ENCODE measurements around the gene RARRES1. TPM values are rescaled to one million over a fixed set of nuclear protein-coding genes. Genes with fewer than 3 reads are reported as not detected.

RARRES1 gene
- total RNA-seq, 3 donors from 2014 or later = 3.5 to 568 (median 403) TPM

- no peak for TF ChIP-seq CTCF (IDR thresholded peaks at IDR 0.05)
- TF ChIP-seq POLR2AphosphoS5 (IDR thresholded peaks at IDR 0.05) = no peak
- TF ChIP-seq POLR2A (IDR thresholded peaks at IDR 0.05) = no peak
- no peaks in the 10 kb centered on the region for H3K27me3 ChIP-seq
- H3K4me1 ChIP-seq = peaks cover 17 to 30% of the 10 kb centered on the region in 2 donors
- no peak overlapping the region for H3K4me3 ChIP-seq
- H3K9me3 ChIP-seq = no peaks in the 10 kb centered on the region
- H3K27ac ChIP-seq = peak overlapping the region; percentile 61 to 82
- intact Hi-C loops (cut with DNase I; ENCODE audit: low total_unique reads) = no loop called here
- H3K36me3 ChIP-seq = no peaks in the 10 kb centered on the region
- peak in 1 of 2 donors; percentile 54 for DNase-seq (ENCODE audit: low spot score in 2 of 2)
Measured at GRCh38 chr3:158763421-158763820, 31.2 kb upstream of the RARRES1 start.

- no peak overlapping the region for H3K4me3 ChIP-seq
- intact Hi-C loops (cut with DNase I; ENCODE audit: low total_unique reads) = no loop called here
- DNase-seq (ENCODE audit: low spot score in 2 of 2) = no peak
- H3K27me3 ChIP-seq = no peaks in the 10 kb centered on the region
- TF ChIP-seq POLR2A (IDR thresholded peaks at IDR 0.05) (no peak), POLR2AphosphoS5 (IDR thresholded peaks at IDR 0.05) (no peak), CTCF (IDR thresholded peaks at IDR 0.05) (no peak)
- H3K9me3 ChIP-seq = no peaks in the 10 kb centered on the region
- peaks cover 10 to 22% of the 10 kb centered on the region in 2 donors for H3K4me1 ChIP-seq
- no peaks in the 10 kb centered on the region for H3K36me3 ChIP-seq
- peak overlapping the region; percentile 61 to 90 for H3K27ac ChIP-seq
Measured at GRCh38 chr3:158762701-158763100, 30.4 kb upstream of the RARRES1 start.

GRCh38 chr3:158761350-158761749 lies 29.1 kb upstream of the RARRES1 start:
- Histone ChIP-seq H3K27ac (peak overlapping the region; percentile 61 to 72), H3K4me3 (no peak overlapping the region), H3K36me3 (no peaks in the 10 kb centered on the region), H3K9me3 (no peaks in the 10 kb centered on the region), H3K27me3 (no peaks in the 10 kb centered on the region), H3K4me1 (peaks cover 7 to 20% of the 10 kb centered on the region in 2 donors)
- TF ChIP-seq CTCF (IDR thresholded peaks at IDR 0.05) (no peak), POLR2A (IDR thresholded peaks at IDR 0.05) (no peak), POLR2AphosphoS5 (IDR thresholded peaks at IDR 0.05) (no peak)
- intact Hi-C loops (cut with DNase I; ENCODE audit: low total_unique reads) = no loop called here
- DNase-seq (ENCODE audit: low spot score in 2 of 2) = no peak

GRCh38 chr3:158755421-158755820 lies 23.2 kb upstream of the RARRES1 start:
- TF ChIP-seq CTCF (IDR thresholded peaks at IDR 0.05) = no peak
- no peak for TF ChIP-seq POLR2A (IDR thresholded peaks at IDR 0.05)
- TF ChIP-seq POLR2AphosphoS5 (IDR thresholded peaks at IDR 0.05) = no peak
- H3K27ac ChIP-seq = peak overlapping the region in 1 of 2 donors; percentile 2
- no peaks in the 10 kb centered on the region for H3K36me3 ChIP-seq
- no peaks in the 10 kb centered on the region for H3K4me1 ChIP-seq
- H3K27me3 ChIP-seq = no peaks in the 10 kb centered on the region
- H3K4me3 ChIP-seq = no peak overlapping the region
- H3K9me3 ChIP-seq = no peaks in the 10 kb centered on the region
- intact Hi-C loops (cut with DNase I; ENCODE audit: low total_unique reads) = no loop called here
- no peak for DNase-seq (ENCODE audit: low spot score in 2 of 2)

GRCh38 chr3:158753854-158754253 lies 21.6 kb upstream of the RARRES1 start:
- Histone ChIP-seq H3K9me3 (no peaks in the 10 kb centered on the region), H3K27me3 (no peaks in the 10 kb centered on the region), H3K4me3 (no peak overlapping the region), H3K36me3 (no peaks in the 10 kb centered on the region), H3K27ac (no peak overlapping the region), H3K4me1 (no peaks in the 10 kb centered on the region)
- no peak for DNase-seq (ENCODE audit: low spot score in 2 of 2)
- TF ChIP-seq CTCF (IDR thresholded peaks at IDR 0.05) (no peak), POLR2AphosphoS5 (IDR thresholded peaks at IDR 0.05) (no peak), POLR2A (IDR thresholded peaks at IDR 0.05) (no peak)
- intact Hi-C loops (cut with DNase I; ENCODE audit: low total_unique reads) = no loop called here

Measured in breast epithelium (tissue), 4 donors.